ENCODE data around the gene PTGER4. TPM values are rescaled to one million over a fixed set of nuclear protein-coding genes. Genes with fewer than 3 reads are reported as not detected.
A peak's percentile ranks its signal among the peaks of the same experiment; 100 is the strongest.
"Not testable (repeated sequence)": the region's sequence is repeated elsewhere in the genome, so short reads cannot be mapped to it uniquely, and the experiment has no call there.

Gene PTGER4
- total RNA-seq: 10 to 100 TPM; 20.5 to 31.5 (median 27.5) TPM

DNA sequence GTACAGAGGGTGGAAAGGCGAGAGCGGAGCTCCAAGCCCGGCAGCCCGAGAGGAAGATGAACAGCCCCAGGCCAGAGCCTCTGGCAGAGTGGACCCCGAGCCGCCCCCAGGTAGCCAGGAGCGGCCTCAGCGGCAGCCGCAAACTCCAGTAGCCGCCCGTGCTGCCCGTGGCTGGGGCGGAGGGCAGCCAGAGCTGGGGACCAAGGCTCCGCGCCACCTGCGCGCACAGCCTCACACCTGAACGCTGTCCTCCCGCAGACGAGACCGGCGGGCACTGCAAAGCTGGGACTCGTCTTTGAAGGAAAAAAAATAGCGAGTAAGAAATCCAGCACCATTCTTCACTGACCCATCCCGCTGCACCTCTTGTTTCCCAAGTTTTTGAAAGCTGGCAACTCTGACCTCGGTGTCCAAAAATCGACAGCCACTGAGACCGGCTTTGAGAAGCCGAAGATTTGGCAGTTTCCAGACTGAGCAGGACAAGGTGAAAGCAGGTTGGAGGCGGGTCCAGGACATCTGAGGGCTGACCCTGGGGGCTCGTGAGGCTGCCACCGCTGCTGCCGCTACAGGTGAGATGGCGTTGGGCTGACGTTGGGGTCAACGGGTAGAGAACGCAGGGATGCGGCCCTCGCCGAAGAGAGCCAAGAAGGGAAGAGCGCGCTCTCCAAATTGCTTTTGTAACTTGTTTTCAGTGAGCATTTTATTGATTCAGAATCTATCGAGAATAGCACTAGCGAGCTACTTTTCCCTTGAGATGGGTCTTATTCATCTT is at the start of gene PTGER4:
TSS of gene PTGER4 (plus strand) at position 3 of the 769 bp plus-strand sequence. CDS start 1,079 bp downstream, outside the sequence.
- Histone ChIP-seq H3K27ac (peak within 1 kb of the TSS; percentile 95 to 97), H3K27me3 (no peaks in the 10 kb centered on the region), H3K4me1 (peaks cover 0 to 6% of the 10 kb centered on the region in 2 donors), H3K4me3 (peak within 1 kb of the TSS; percentile 82 to 90 (median 83)), H3K36me3 (no peaks in the 10 kb centered on the region), H3K9me3 (no peaks in the 10 kb centered on the region)
- intact Hi-C loops (cut with DNase I; ENCODE audit: low total_unique reads): no loop called here
- peak in 1 of 3 donors; percentile 77 for TF ChIP-seq POLR2AphosphoS5 (IDR thresholded peaks at IDR 0.05)
- TF ChIP-seq, protein P1, sequence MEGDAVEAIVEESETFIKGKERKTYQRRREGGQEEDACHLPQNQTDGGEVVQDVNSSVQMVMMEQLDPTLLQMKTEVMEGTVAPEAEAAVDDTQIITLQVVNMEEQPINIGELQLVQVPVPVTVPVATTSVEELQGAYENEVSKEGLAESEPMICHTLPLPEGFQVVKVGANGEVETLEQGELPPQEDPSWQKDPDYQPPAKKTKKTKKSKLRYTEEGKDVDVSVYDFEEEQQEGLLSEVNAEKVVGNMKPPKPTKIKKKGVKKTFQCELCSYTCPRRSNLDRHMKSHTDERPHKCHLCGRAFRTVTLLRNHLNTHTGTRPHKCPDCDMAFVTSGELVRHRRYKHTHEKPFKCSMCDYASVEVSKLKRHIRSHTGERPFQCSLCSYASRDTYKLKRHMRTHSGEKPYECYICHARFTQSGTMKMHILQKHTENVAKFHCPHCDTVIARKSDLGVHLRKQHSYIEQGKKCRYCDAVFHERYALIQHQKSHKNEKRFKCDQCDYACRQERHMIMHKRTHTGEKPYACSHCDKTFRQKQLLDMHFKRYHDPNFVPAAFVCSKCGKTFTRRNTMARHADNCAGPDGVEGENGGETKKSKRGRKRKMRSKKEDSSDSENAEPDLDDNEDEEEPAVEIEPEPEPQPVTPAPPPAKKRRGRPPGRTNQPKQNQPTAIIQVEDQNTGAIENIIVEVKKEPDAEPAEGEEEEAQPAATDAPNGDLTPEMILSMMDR (IDR thresholded peaks at IDR 0.05): peak in 1 of 3 donors; percentile 11
- peak; percentile 76 for TF ChIP-seq POLR2A (IDR thresholded peaks at IDR 0.05)
- no peak for DNase-seq (ENCODE audit: low spot score in 2 of 2)

DNA sequence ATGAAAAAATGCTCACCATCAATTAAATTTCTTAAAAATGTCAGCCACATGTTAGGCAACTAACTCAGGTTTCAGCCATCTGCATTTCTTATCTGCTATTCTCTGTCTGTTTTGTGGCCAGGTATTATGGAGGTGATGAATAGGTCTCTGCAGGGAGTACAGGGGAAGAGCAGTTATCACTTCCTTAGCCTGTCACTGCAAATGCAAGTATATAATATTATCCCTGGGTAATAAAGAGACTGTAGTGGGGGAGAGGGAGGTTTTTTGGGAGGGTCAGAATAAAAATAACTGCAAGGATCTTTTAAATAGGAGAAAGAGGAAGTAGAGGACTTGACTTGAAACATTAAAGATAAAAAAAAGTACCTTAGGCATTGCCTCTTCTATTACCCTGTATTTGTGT is 49.6 kb upstream of the PTGER4 start:
- H3K4me3 ChIP-seq: no peak overlapping the region
- no peak overlapping the region for H3K27ac ChIP-seq
- TF ChIP-seq POLR2A (IDR thresholded peaks at IDR 0.05) (no peak), POLR2AphosphoS5 (IDR thresholded peaks at IDR 0.05) (no peak)
- TF ChIP-seq, protein P1 (IDR thresholded peaks at IDR 0.05): no peak
- no peak for DNase-seq (ENCODE audit: low spot score in 2 of 2)
- H3K4me1 ChIP-seq: no peaks in the 10 kb centered on the region
- intact Hi-C loops (cut with DNase I; ENCODE audit: low total_unique reads): no loop called here
- H3K36me3 ChIP-seq: no peaks in the 10 kb centered on the region
- H3K27me3 ChIP-seq: no peaks in the 10 kb centered on the region
- H3K9me3 ChIP-seq: no peaks in the 10 kb centered on the region

- no peaks in the 10 kb centered on the region for H3K36me3 ChIP-seq
- no peak overlapping the region for H3K27ac ChIP-seq
- no peak overlapping the region for H3K4me3 ChIP-seq
- H3K9me3 ChIP-seq: peaks cover 0 to under 1% of the 10 kb centered on the region in 2 donors
- DNase-seq (ENCODE audit: low spot score in 2 of 2): no peak
- H3K4me1 ChIP-seq: no peaks in the 10 kb centered on the region
- intact Hi-C loops (cut with DNase I; ENCODE audit: low total_unique reads): no loop called here
- TF ChIP-seq POLR2AphosphoS5 (IDR thresholded peaks at IDR 0.05) (no peak), POLR2A (IDR thresholded peaks at IDR 0.05) (no peak)
- TF ChIP-seq, protein P1 (IDR thresholded peaks at IDR 0.05): no peak
- H3K27me3 ChIP-seq: no peaks in the 10 kb centered on the region
Observed at GRCh38 chr5:40631236-40631635, 48.5 kb upstream of the PTGER4 start.

- intact Hi-C loops (cut with DNase I; ENCODE audit: low total_unique reads): no loop called here
- no peaks in the 10 kb centered on the region for H3K4me1 ChIP-seq
- H3K4me3 ChIP-seq: no peak overlapping the region
- no peak for DNase-seq (ENCODE audit: low spot score in 2 of 2)
- no peaks in the 10 kb centered on the region for H3K27me3 ChIP-seq
- TF ChIP-seq POLR2AphosphoS5 (IDR thresholded peaks at IDR 0.05) (no peak), POLR2A (IDR thresholded peaks at IDR 0.05) (no peak)
- TF ChIP-seq, protein P1 (IDR thresholded peaks at IDR 0.05): no peak
- H3K27ac ChIP-seq: no peak overlapping the region
- no peaks in the 10 kb centered on the region for H3K36me3 ChIP-seq
- peaks cover 4 to 24% of the 10 kb centered on the region in 2 donors for H3K9me3 ChIP-seq
Observed at GRCh38 chr5:40634154-40634553, 45.6 kb upstream of the PTGER4 start.

- Histone ChIP-seq H3K4me3 (no peak overlapping the region), H3K4me1 (no peaks in the 10 kb centered on the region), H3K9me3 (peaks cover 4 to 28% of the 10 kb centered on the region in 2 donors), H3K36me3 (no peaks in the 10 kb centered on the region), H3K27me3 (no peaks in the 10 kb centered on the region), H3K27ac (no peak overlapping the region)
- TF ChIP-seq POLR2AphosphoS5 (IDR thresholded peaks at IDR 0.05) (no peak), POLR2A (IDR thresholded peaks at IDR 0.05) (no peak)
- TF ChIP-seq, protein P1 (IDR thresholded peaks at IDR 0.05): no peak
- intact Hi-C loops (cut with DNase I; ENCODE audit: low total_unique reads): no loop called here
- no peak for DNase-seq (ENCODE audit: low spot score in 2 of 2)
Observed at GRCh38 chr5:40634593-40634992, 45.1 kb upstream of the PTGER4 start.

- H3K27me3 ChIP-seq; H3K27ac ChIP-seq; H3K36me3 ChIP-seq; intact Hi-C loops (cut with DNase I; ENCODE audit: low total_unique reads); H3K4me1 ChIP-seq; H3K4me3 ChIP-seq; DNase-seq (ENCODE audit: low spot score in 2 of 2): not testable (repeated sequence)
- H3K9me3 ChIP-seq: peaks cover 4 to 36% of the 10 kb centered on the region in 2 donors
Observed at GRCh38 chr5:40639531-40639930, 40.2 kb upstream of the PTGER4 start.
